Type B pancreatic cell (in vitro differentiated cells): ENCODE data around the gene AGA. TPM values are rescaled to one million over a fixed set of nuclear protein-coding genes. Genes with fewer than 3 reads are reported as not detected.

ENCODE experiments used
- DNase-seq: peaks from one replicate; pipeline ENCODE4 v3.0.0; 2021; ENCODE audit warnings: mixed read lengths; ENCODE audit not compliant: unreplicated experiment; ENCODE audit errors: extremely low spot score
- H3K27ac Mint-ChIP-seq: 2 replicates; pipeline ENCODE4 v1.8.0; 2021; ENCODE audit warnings: mild to moderate bottlenecking, mixed read lengths
- H3K27me3 Mint-ChIP-seq: 2 replicates; pipeline ENCODE4 v1.8.0; 2021; ENCODE audit warnings: mixed read lengths
- H3K36me3 Mint-ChIP-seq: 2 replicates; pipeline ENCODE4 v1.8.0; 2021; ENCODE audit warnings: mixed read lengths
- H3K4me1 Mint-ChIP-seq: one replicate; pipeline ENCODE4 v1.8.0; 2021; ENCODE audit warnings: mixed read lengths; ENCODE audit not compliant: unreplicated experiment
- H3K4me3 Mint-ChIP-seq: 2 replicates; pipeline ENCODE4 v1.8.0; 2021; ENCODE audit warnings: mild to moderate bottlenecking, mixed read lengths
- H3K9me3 Mint-ChIP-seq: 2 replicates; pipeline ENCODE4 v1.8.0; 2021; ENCODE audit warnings: mixed read lengths
- total RNA-seq: library from RNA; stranded (reverse); gene quantifications from 2 replicates; pipeline ENCODE4 v1.2.1, GENCODE V29; 2021; ENCODE audit warnings: low replicate concordance
- TF ChIP-seq, protein P1 (sequence below): fragments of 200-600 bp; sonication (generic); conservative IDR thresholded peaks from 2 replicates; pipeline ENCODE4 v1.5.0; 2021; ENCODE audit warnings: antibody characterized with exemption, mild to moderate bottlenecking

The AGA gene
- total RNA-seq, 1 donor from 2014 or later = 12.8 TPM

DNA sequence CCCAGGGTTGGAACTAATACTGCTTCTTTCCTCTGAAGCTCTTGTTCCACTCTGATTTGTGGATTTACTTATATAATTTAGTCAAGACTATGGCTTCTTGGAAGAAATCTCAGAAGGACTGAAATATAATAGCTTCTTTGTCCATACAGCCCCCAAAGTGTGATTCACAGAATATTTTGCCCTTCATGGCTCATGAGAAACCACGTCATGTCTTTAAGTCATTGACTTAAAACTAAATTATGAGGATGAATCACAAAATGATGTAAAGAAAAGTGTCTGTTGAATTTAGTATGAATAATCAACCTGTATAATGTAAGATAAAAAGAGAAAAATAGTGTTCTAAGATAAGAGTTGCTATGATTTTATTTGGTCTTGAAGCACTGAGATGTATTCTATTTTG lies 43.3 kb upstream of the AGA start:
- Mint-ChIP-seq H3K27me3 (no peaks in the 10 kb centered on the region), H3K4me1 (peaks cover 3% of the 10 kb centered on the region), H3K36me3 (no peaks in the 10 kb centered on the region), H3K4me3 (no peak overlapping the region), H3K9me3 (no peaks in the 10 kb centered on the region), H3K27ac (no peak overlapping the region)
- no peak for DNase-seq
- TF ChIP-seq, protein P1, sequence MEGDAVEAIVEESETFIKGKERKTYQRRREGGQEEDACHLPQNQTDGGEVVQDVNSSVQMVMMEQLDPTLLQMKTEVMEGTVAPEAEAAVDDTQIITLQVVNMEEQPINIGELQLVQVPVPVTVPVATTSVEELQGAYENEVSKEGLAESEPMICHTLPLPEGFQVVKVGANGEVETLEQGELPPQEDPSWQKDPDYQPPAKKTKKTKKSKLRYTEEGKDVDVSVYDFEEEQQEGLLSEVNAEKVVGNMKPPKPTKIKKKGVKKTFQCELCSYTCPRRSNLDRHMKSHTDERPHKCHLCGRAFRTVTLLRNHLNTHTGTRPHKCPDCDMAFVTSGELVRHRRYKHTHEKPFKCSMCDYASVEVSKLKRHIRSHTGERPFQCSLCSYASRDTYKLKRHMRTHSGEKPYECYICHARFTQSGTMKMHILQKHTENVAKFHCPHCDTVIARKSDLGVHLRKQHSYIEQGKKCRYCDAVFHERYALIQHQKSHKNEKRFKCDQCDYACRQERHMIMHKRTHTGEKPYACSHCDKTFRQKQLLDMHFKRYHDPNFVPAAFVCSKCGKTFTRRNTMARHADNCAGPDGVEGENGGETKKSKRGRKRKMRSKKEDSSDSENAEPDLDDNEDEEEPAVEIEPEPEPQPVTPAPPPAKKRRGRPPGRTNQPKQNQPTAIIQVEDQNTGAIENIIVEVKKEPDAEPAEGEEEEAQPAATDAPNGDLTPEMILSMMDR = no peak

DNA sequence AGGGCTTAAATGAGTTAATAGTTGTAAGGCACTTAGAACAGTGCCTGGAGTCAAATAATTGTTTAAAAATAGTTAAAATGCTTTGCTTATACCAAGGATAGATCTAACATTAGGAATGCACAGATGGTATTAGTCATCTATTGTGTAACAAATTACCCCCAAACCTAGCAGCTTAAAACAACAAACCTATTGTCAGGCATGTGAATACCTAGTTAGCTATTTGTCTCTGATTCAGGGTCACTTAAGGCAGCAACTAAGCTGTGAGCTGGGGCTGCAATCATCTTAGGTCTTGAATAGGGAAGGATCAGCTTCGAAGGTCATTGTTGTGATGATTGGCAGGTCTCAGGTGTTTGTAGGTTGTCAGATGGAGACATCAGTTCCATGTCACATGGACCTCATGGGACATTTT lies 42.4 kb upstream of the AGA start:
- no peak for DNase-seq

DNA sequence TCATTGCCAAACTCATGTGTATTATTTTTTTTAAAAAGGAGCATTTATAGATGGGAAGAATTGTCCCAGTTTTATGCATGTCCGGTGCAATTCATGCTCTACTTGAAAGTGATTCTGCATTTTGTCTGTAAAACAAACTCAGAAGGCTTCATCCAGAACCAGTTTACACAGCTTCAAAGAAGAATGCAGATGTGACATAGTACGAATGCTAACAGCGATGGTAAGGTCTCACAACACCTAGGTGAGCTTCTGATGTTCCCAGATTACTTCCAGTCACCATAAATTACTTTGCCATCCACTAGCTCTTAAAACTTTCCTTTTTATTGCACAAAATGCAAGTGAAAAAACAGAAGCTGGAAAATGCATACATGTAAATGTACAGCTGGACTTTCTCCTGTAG lies 41.5 kb upstream of the AGA start:
- H3K27ac Mint-ChIP-seq = no peak overlapping the region
- no peaks in the 10 kb centered on the region for H3K9me3 Mint-ChIP-seq
- H3K4me1 Mint-ChIP-seq = peaks cover 3% of the 10 kb centered on the region
- no peaks in the 10 kb centered on the region for H3K27me3 Mint-ChIP-seq
- DNase-seq = no peak
- no peak overlapping the region for H3K4me3 Mint-ChIP-seq
- TF ChIP-seq, protein P1 = no peak
- no peaks in the 10 kb centered on the region for H3K36me3 Mint-ChIP-seq

More for the DNA sequence above, 42.4 kb upstream of the AGA start:
- no peaks in the 10 kb centered on the region for H3K9me3 Mint-ChIP-seq
- H3K4me1 Mint-ChIP-seq = peaks cover 3% of the 10 kb centered on the region
- H3K27ac Mint-ChIP-seq = no peak overlapping the region
- TF ChIP-seq, protein P1 = no peak
- H3K27me3 Mint-ChIP-seq = no peaks in the 10 kb centered on the region
- no peaks in the 10 kb centered on the region for H3K36me3 Mint-ChIP-seq
- H3K4me3 Mint-ChIP-seq = no peak overlapping the region

DNA sequence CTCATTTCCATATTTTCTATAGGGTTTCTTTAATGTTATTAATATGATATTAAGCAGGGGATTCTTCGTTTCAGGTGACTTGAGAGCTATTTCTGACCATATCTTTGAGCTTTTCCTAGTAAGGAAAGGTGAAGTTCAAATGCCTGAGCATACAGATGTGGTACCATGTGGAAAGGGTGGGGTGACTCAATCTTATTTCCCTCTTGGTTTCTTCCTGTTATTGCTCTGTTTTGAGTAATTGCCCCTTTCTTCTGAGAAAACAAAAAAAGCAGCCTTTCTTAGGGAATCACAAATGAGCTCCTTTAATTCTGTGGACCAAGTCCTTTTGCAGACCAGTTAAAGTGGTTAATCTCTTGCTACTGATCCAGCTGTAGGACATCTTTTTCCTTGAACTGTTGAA lies 41.0 kb upstream of the AGA start:
- TF ChIP-seq, protein P1 = no peak
- Mint-ChIP-seq H3K27ac (no peak overlapping the region), H3K4me3 (no peak overlapping the region), H3K9me3 (no peaks in the 10 kb centered on the region), H3K4me1 (peaks cover 3% of the 10 kb centered on the region), H3K36me3 (no peaks in the 10 kb centered on the region), H3K27me3 (no peaks in the 10 kb centered on the region)
- no peak for DNase-seq

DNA sequence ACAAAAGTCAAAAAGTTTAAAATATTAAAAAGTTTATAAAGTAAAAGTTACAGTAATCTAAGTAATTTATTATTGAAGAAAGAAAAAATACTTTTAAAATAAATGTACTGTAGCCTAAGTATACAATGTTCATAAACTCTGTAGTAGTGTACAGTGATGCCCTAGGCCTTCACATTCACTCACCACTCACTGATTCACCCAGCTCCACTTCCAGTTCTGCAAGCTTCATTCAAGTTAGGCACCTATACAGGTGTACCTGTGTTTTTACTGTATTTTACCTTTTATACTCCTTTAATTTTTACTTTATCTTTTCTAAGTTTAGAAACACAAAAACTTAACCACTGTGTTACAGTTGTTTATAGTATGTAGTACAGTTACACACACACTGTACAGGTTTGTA lies 40.1 kb upstream of the AGA start:
- no peak overlapping the region for H3K4me3 Mint-ChIP-seq

More for the DNA sequence above, 40.1 kb upstream of the AGA start:
- TF ChIP-seq, protein P1 = no peak
- Mint-ChIP-seq H3K27ac (no peak overlapping the region), H3K4me1 (peaks cover 3% of the 10 kb centered on the region), H3K27me3 (no peaks in the 10 kb centered on the region), H3K36me3 (no peaks in the 10 kb centered on the region), H3K9me3 (no peaks in the 10 kb centered on the region)
- no peak for DNase-seq
